ENCODE measurements around the gene DAB2IP.
A peak's percentile ranks its signal among the peaks of the same experiment; 100 is the strongest.

The DAB2IP gene

DNA sequence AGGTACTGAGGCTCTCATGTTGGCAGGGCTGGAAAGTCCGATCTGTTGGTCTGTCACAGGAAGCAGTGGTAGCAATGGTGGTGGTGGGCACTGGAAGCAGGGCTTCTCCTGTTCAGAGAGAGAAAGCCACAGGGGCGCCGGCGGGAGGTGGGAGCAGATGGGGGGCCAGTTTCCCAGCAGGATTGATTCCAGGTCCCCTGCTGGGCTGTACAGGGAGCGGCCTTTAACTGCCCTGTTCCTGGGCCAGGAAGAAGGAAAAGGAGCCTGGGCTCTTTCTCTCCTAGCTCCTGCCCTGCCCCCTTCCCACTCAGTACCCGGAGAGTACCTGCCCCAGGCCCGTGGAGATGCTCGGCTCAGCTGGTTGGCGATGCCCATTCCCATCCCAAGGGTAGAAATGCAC is 2.6 kb upstream of the DAB2IP start:
- peaks cover 30% of the 10 kb centered on the region for H3K27me3 Mint-ChIP-seq
- no peaks in the 10 kb centered on the region for H3K36me3 Mint-ChIP-seq
- H3K9me3 Mint-ChIP-seq = no peaks in the 10 kb centered on the region
- H3K27ac Mint-ChIP-seq = no peak overlapping the region
- H3K4me1 Mint-ChIP-seq = peaks cover 14% of the 10 kb centered on the region
- no peak overlapping the region for H3K4me3 Mint-ChIP-seq

GRCh38 chr9:121649476-121650216 is 1.8 kb upstream of the DAB2IP start:
- H3K4me1 Mint-ChIP-seq = peaks cover 14% of the 10 kb centered on the region
- H3K9me3 Mint-ChIP-seq = no peaks in the 10 kb centered on the region
- peaks cover 36% of the 10 kb centered on the region for H3K27me3 Mint-ChIP-seq
- no peak overlapping the region for H3K4me3 Mint-ChIP-seq
- H3K36me3 Mint-ChIP-seq = no peaks in the 10 kb centered on the region
- no peak overlapping the region for H3K27ac Mint-ChIP-seq

DNA sequence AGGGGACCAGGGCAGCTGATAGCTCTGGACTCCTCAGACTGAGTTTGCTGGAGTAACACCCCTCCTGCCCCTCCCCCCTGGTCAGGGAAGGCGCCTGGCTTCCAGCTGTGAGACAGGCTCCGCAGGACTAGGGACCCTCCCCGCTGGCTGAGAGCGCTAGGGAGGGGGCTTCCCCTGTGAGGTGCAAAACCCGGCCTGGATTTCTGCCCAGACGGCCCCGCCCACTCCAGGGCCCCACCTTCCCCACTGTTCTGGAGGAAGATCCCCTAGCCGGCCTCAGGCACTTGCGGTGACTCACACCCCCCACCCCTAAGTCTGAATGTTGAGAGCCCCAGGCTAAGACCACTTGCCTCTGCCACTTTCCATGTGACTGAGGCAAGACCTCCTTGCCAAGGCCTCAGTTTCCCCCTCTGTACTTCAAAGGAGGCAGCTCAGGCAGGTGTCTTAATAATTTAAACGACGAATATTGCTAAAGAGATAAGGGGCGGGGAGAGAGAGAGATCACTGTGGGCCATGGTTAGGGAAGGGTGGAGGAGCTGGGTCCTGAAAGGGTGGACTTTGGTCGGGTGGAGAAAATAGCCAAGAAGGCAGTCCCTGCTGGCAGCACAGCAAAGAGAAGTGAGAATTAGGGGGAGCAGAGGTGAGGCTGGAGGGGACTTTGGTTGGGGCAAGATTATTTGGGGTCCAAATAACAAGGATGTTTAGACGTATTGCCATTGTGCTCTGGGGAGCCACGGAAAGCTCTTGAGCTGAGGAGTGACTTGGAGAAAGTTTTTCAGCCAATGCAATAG is 1.0 kb upstream of the DAB2IP start:
- peaks cover 40% of the 10 kb centered on the region for H3K27me3 Mint-ChIP-seq
- H3K36me3 Mint-ChIP-seq = no peaks in the 10 kb centered on the region
- H3K27ac Mint-ChIP-seq = no peak overlapping the region
- no peaks in the 10 kb centered on the region for H3K9me3 Mint-ChIP-seq
- peak overlapping the region; percentile 56 for H3K4me3 Mint-ChIP-seq
- peaks cover 14% of the 10 kb centered on the region for H3K4me1 Mint-ChIP-seq

DNA sequence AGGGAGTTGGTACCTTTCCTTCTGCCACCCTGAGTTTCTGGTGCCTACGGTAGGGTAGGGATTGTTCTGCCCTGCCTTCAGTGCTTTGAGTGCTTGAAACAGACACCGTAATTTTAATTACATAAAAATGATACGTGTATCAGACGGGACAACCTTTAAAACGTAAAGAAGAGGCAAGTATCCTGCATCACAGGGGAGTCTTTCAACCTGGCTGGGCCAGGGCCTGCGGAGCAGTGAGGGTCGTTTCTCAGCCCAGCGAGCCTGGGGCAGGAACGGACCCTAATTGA is 483 bp upstream of the DAB2IP start:
- H3K4me1 Mint-ChIP-seq = peaks cover 14% of the 10 kb centered on the region

DNA sequence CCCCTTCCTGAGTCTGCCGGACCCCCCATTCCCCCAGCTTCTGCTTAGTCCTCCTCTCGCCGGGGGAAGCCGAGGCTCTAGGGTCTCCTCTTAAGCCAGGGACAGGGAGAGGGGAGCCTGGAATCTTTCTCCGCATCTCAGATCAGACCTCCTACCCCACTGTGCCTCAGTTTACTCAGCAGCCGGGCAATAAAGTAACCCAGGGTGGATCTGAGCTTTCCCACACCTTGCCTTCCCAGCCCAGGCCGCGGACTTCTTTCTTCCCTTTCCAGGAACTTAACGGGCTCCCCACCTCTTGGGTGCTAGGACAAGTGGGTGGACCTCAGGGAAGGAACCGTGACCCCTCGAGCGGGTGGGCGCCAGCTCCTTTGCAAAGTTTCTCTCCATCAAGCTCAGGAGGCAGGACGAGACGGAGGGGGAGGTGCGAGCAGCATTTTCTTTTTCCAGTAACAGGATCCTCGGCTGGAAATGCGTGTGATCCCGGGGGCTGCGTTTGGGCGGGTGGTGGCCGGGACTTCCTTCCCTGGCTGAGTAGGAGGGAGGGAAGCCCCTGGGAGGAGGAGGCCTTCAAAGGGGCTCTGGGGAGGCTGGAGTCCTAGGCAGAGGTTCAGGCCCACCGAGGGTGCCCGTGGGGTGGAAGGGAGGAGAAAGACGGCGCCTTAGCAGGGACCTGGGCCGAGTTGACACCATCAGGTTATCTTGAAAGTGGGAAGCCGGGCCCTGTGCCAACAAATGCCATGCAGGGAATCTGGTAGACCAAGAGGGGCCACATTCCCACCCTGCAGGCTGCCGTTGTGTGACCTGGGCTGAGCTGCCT is 795 bp downstream of the DAB2IP start:
- no peaks in the 10 kb centered on the region for H3K9me3 Mint-ChIP-seq
- H3K4me3 Mint-ChIP-seq = peak overlapping the region; percentile 47
- H3K27me3 Mint-ChIP-seq = peaks cover 45% of the 10 kb centered on the region
- H3K4me1 Mint-ChIP-seq = peaks cover 14% of the 10 kb centered on the region
- H3K36me3 Mint-ChIP-seq = no peaks in the 10 kb centered on the region
- no peak overlapping the region for H3K27ac Mint-ChIP-seq

More for the DNA sequence above, 483 bp upstream of the DAB2IP start:
- peaks cover 42% of the 10 kb centered on the region for H3K27me3 Mint-ChIP-seq
- no peaks in the 10 kb centered on the region for H3K9me3 Mint-ChIP-seq
- no peak overlapping the region for H3K27ac Mint-ChIP-seq
- H3K4me3 Mint-ChIP-seq = peak overlapping the region; percentile 56
- no peaks in the 10 kb centered on the region for H3K36me3 Mint-ChIP-seq

DNA sequence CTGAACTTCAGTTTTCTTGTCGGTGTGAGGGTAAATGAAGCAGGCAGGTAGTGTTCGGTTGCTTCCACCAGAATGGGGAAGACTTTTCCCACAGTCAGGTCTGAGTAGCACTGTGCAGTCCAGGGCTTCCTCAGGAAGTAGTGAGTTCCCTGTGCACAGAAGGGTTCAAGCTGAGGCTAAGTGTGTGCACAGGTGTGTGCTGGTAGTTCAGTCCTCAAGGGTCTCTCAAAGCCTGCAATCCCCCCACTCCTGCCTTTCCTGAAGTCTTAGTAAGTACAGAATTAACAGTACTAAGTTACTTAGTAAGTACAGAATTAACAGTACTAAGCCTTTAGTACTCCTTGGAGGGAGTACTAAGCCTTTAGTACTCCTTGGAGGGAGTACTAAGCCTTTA is 1.4 kb downstream of the DAB2IP start:
- H3K27me3 Mint-ChIP-seq = peaks cover 49% of the 10 kb centered on the region
- no peaks in the 10 kb centered on the region for H3K9me3 Mint-ChIP-seq
- no peak overlapping the region for H3K27ac Mint-ChIP-seq
- H3K36me3 Mint-ChIP-seq = no peaks in the 10 kb centered on the region
- H3K4me1 Mint-ChIP-seq = peaks cover 14% of the 10 kb centered on the region
- H3K4me3 Mint-ChIP-seq = no peak overlapping the region

DNA sequence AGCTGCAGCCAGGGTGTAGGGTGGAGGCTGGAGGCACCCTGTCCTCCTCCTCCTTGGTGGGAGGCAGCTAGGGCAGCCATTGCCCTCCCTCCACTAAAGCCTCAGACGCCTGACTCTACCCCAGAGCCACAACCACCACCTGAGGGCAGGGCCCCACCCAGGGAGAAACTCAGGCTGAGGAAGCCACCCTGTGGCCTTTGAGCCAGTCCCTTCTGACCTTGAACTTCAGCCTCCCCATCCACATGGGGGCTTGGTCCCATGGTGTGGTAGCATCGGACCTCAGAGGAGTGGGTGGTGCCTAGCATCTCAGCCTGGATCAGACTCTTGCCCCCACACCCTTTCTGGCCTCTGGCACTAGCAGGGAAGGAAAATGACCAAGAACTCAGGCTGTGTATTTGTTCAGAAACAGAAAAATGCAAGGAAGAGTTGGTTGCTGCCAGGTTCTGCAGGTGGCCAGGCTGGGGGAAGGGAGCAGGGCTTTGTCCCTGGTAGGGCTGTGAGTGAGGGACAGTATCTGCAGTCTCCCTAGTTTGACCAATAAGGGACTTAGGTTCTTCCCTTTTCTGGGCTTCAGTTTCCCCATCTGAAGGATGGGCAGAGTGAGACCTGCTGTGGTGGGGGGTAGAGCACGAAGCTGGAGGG is 3.2 kb downstream of the DAB2IP start:
- H3K27ac Mint-ChIP-seq = no peak overlapping the region
- H3K27me3 Mint-ChIP-seq = peaks cover 46% of the 10 kb centered on the region
- H3K4me3 Mint-ChIP-seq = no peak overlapping the region
- no peaks in the 10 kb centered on the region for H3K9me3 Mint-ChIP-seq
- peaks cover 14% of the 10 kb centered on the region for H3K4me1 Mint-ChIP-seq
- H3K36me3 Mint-ChIP-seq = no peaks in the 10 kb centered on the region

DNA sequence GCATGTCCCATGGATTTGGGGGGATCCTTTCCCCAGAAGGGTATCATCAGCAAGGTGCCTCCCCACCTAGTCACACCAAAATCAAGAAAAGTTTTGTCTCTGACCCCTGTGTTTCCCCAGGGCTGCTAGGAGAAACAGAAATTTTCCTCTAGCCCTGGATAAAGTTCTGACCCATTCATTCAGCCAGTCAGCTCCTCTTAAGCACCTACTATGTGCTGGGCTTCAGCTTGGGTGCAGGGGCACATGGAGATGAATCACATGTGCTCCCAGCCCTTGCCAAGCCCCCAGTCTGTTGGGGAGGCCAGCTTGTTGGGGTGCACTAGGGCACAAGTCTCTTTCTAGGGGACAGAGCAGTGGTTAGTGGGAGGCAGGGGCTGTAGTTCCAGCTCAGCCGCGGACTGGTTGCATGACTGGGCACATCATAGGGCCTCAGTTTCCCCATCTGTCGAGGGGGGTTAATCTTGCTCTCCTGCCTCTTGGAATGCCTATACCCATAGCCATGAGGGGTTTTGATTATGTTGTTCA is 3.9 kb downstream of the DAB2IP start:
- no peak overlapping the region for H3K27ac Mint-ChIP-seq
- no peaks in the 10 kb centered on the region for H3K36me3 Mint-ChIP-seq
- no peak overlapping the region for H3K4me3 Mint-ChIP-seq
- H3K9me3 Mint-ChIP-seq = no peaks in the 10 kb centered on the region
- peaks cover 44% of the 10 kb centered on the region for H3K27me3 Mint-ChIP-seq
- H3K4me1 Mint-ChIP-seq = peaks cover 13% of the 10 kb centered on the region

- no peaks in the 10 kb centered on the region for H3K36me3 Mint-ChIP-seq
- no peak overlapping the region for H3K4me3 Mint-ChIP-seq
- peaks cover 4% of the 10 kb centered on the region for H3K4me1 Mint-ChIP-seq
- no peaks in the 10 kb centered on the region for H3K9me3 Mint-ChIP-seq
- no peak overlapping the region for H3K27ac Mint-ChIP-seq
- H3K27me3 Mint-ChIP-seq = peaks cover 39% of the 10 kb centered on the region
Measured at GRCh38 chr9:121656941-121657470, 5.6 kb downstream of the DAB2IP start.

DNA sequence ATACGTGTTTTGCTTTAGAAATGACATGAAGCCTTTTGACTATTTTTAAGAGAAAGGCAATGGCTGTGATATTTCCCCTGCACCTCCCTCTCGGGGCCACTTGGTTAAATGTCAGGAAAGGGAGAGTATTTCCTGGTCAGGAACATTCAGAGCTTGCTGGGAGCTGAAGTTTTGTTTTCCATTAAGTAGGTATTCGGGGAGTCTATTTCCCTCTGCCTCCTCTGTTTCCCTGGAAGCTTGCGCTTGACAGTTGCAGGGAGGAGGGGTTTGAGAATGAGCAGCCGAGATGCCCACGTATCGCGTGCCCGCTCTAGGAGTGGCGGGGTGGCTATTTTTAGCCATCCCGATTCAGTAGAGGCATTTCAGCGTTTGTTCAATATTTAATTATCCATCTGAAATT is 6.7 kb downstream of the DAB2IP start:
- Mint-ChIP-seq H3K4me1 (no peaks in the 10 kb centered on the region), H3K27me3 (peaks cover 36% of the 10 kb centered on the region), H3K27ac (no peak overlapping the region), H3K4me3 (no peak overlapping the region), H3K36me3 (no peaks in the 10 kb centered on the region), H3K9me3 (no peaks in the 10 kb centered on the region)

DNA sequence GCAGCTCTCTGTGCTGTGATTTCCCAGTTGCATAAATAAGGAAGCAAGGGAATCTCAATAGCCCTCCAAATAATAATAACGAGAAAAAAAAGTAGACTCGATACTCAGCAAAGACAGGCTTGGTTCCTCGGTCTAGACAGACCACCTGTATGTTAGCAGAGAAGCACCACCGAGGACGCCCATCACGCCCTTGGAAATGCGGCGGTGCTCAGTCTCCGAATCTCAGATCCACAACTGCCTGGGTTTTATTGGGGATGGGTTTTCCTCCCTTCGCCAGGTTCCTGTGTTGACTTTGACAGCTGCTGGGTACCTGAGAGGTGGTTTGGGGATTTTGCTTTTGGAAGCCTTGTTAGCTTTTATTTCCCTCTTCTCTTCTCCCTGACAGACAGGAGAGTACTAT is 7.2 kb downstream of the DAB2IP start:
- Mint-ChIP-seq H3K4me1 (no peaks in the 10 kb centered on the region), H3K27me3 (peaks cover 34% of the 10 kb centered on the region), H3K36me3 (no peaks in the 10 kb centered on the region), H3K27ac (no peak overlapping the region), H3K9me3 (no peaks in the 10 kb centered on the region), H3K4me3 (no peak overlapping the region)

GRCh38 chr9:121660367-121660766 is 8.9 kb downstream of the DAB2IP start:
- Mint-ChIP-seq H3K27ac (no peak overlapping the region), H3K4me3 (no peak overlapping the region), H3K4me1 (no peaks in the 10 kb centered on the region), H3K9me3 (no peaks in the 10 kb centered on the region), H3K36me3 (no peaks in the 10 kb centered on the region), H3K27me3 (peaks cover 26% of the 10 kb centered on the region)

- no peaks in the 10 kb centered on the region for H3K9me3 Mint-ChIP-seq
- H3K36me3 Mint-ChIP-seq = no peaks in the 10 kb centered on the region
- H3K4me3 Mint-ChIP-seq = no peak overlapping the region
- H3K4me1 Mint-ChIP-seq = no peaks in the 10 kb centered on the region
- no peak overlapping the region for H3K27ac Mint-ChIP-seq
- peaks cover 25% of the 10 kb centered on the region for H3K27me3 Mint-ChIP-seq
Measured at GRCh38 chr9:121660876-121661275, 9.4 kb downstream of the DAB2IP start.

DNA sequence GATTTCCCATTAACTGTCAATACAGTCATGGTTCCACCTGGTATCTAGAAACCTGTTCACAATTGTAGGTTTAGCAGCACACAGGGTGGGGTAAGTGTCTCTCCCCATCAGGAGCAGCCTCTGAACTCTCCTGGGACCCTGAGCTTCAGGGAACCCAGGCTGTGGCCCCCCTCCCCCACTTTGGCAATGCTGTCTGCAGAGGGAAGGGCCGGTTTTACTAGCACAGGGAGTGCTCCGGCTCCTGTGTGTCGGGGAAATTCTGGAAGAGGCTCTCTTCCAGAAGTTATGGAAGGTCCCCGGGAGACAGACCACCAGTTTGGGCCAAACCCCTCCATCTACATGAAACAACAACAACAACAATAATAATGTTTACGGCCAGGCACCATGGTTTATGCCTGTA is 9.9 kb downstream of the DAB2IP start:
- H3K4me3 Mint-ChIP-seq = no peak overlapping the region
- H3K27ac Mint-ChIP-seq = no peak overlapping the region
- H3K9me3 Mint-ChIP-seq = no peaks in the 10 kb centered on the region
- peaks cover 24% of the 10 kb centered on the region for H3K27me3 Mint-ChIP-seq
- H3K36me3 Mint-ChIP-seq = no peaks in the 10 kb centered on the region
- H3K4me1 Mint-ChIP-seq = no peaks in the 10 kb centered on the region

DNA sequence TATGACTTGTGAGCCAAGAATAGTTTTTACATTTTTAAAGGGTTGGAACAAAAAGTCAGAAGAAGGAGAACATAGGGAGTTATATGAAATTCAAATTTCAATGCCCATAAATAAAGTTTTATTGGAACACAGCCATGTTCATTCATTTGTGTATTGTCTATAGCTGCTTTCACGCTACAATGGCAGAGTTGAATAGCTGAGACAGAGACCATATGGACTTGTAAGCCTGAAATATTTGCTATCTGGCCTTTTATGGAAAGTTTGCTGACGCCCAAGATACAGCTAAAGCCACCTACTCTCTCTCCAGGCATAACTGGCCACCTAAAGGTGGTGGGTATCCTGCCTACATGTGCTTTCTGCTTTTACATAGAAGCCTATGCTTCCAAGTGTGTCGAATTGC is 10.9 kb downstream of the DAB2IP start:
- no peaks in the 10 kb centered on the region for H3K4me1 Mint-ChIP-seq
- H3K27ac Mint-ChIP-seq = no peak overlapping the region
- no peaks in the 10 kb centered on the region for H3K36me3 Mint-ChIP-seq
- no peaks in the 10 kb centered on the region for H3K9me3 Mint-ChIP-seq
- H3K4me3 Mint-ChIP-seq = no peak overlapping the region
- peaks cover 21% of the 10 kb centered on the region for H3K27me3 Mint-ChIP-seq

All from activated naive CD4-positive, alpha-beta T cell treated with anti-CD3 and anti-CD28 coated beads, Interleukin-2, amount 50 U/mL, for 24 hours (primary cell).